HCT116 (cell line): ENCODE measurements around the gene STYXL1. TPM values are rescaled to one million over a fixed set of nuclear protein-coding genes. Genes with fewer than 3 reads are reported as not detected.

ENCODE experiments used
- ATAC-seq: fragments of 200-7000 bp; cut with Tn5 transposase; 2 replicates; pipeline ENCODE4 v1.9.1; 2020; ENCODE audit warnings: mild to moderate bottlenecking, moderate library complexity
- BruUV-seq: library from RNA; stranded (reverse); fragments of 400-500 nt; replicated peaks from 2 replicates; lab custom pipeline; 2021; lab: Mats Ljungman, UMichigan
- CTCF ChIA-PET: fragments of 300-600 bp; sonication (Branson Sonifier 250); formaldehyde crosslinking; loops from one replicate; lab custom pipeline; 2021; ENCODE audit warnings: antibody characterized with exemption; lab: Charles Lee
- POLR2A ChIA-PET: fragments of 300-600, 350-600 bp; sonication (Branson Sonifier 250); formaldehyde crosslinking; loops from one replicate; lab custom pipeline; 2021; ENCODE audit warnings: antibody characterized with exemption; lab: Charles Lee
- RAD21 ChIA-PET, 2 experiments: fragments of 300-600 bp; sonication (Branson Sonifier 250); formaldehyde crosslinking; loops; one replicate each; lab custom pipeline; 2023; ENCODE audit warnings: low total read pairs in 2 of 2; ENCODE audit not compliant: uncharacterized antibody in 2 of 2, unreplicated experiment in 2 of 2, low non-redundant PET in 1 of 2; lab: Charles Lee
- DNase-seq: peaks from one replicate; pipeline ENCODE4 v3.0.0-alpha.2; 2010; ENCODE audit warnings: low read depth, low spot score
- H2AFZ ChIP-seq: fragments of 200-600 bp; shearing (Covaris generic), sonication (generic); 2 replicates; pipeline ENCODE4 v1.6.1; 2017; ENCODE audit warnings: low read depth, mixed run types, mixed read lengths, antibody characterized with exemption, low read length; ENCODE audit not compliant: poor library complexity, severe bottlenecking
- H3K27ac ChIP-seq: 2 replicates; pipeline ENCODE4 v1.5.1; 2012; ENCODE audit warnings: low read depth, low read length
- H3K27me3 ChIP-seq: fragments of 200-600 bp; sonication (generic); 2 replicates; pipeline ENCODE4 v1.6.1; 2016; ENCODE audit warnings: mixed run types, low read length, mixed read lengths; ENCODE audit not compliant: insufficient read depth
- H3K36me3 ChIP-seq, 2 experiments: fragments of 200-500 bp in 1 of 2; fragments of 200-600 bp in 1 of 2; sonication (Bioruptor generic) in 1 of 2; sonication (generic) in 1 of 2; 2 replicates each; pipeline versions ENCODE4 v1.5.1 to v1.6.1; 2014 to 2016; ENCODE audit warnings: low read length in 2 of 2, inconsistent platforms in 1 of 2, mixed read lengths in 1 of 2, mixed run types in 1 of 2; ENCODE audit not compliant: insufficient read depth in 2 of 2, control insufficient read depth in 1 of 2
- H3K4me1 ChIP-seq, 2 experiments: fragments of 200-600 bp in 1 of 2; sonication (generic) in 1 of 2; 2 replicates each; pipeline versions ENCODE4 v1.5.1 to v1.6.1; 2012 to 2017; ENCODE audit warnings: low read length in 2 of 2, inconsistent platforms in 1 of 2, mild to moderate bottlenecking in 1 of 2, mixed read lengths in 1 of 2, mixed run types in 1 of 2, moderate library complexity in 1 of 2; ENCODE audit not compliant: insufficient read depth in 2 of 2, control insufficient read depth in 1 of 2
- H3K4me2 ChIP-seq: fragments of 200-600 bp; sonication (generic); 2 replicates; pipeline ENCODE4 v1.6.1; 2017; ENCODE audit warnings: mixed run types, low read length, mixed read lengths
- H3K4me3 ChIP-seq, 2 experiments: fragments of 200-600 bp in 1 of 2; sonication (generic) in 1 of 2; replicated peaks in 1 of 2; 2 replicates each; pipeline ENCODE4 v1.5.1; 2011 to 2016; ENCODE audit warnings: low read length in 2 of 2, control low read depth in 1 of 2, low read depth in 1 of 2, mild to moderate bottlenecking in 1 of 2, mixed read lengths in 1 of 2, mixed run types in 1 of 2
- H3K79me2 ChIP-seq: fragments of 200-600 bp; sonication (generic); 2 replicates; pipeline ENCODE4 v1.6.1; 2017; ENCODE audit warnings: mild to moderate bottlenecking, mixed run types, low read length, moderate library complexity, mixed read lengths; ENCODE audit not compliant: insufficient read depth
- H3K9ac ChIP-seq: fragments of 200-600 bp; sonication (generic); 2 replicates; pipeline ENCODE4 v1.6.1; 2016; ENCODE audit warnings: low read length, mixed read lengths
- H3K9me2 ChIP-seq: fragments of 200-600 bp; sonication (generic), shearing (Covaris generic); 2 replicates; pipeline ENCODE4 v1.6.1; 2017; ENCODE audit warnings: mixed run types, mild to moderate bottlenecking, moderate library complexity; ENCODE audit not compliant: insufficient read depth
- H3K9me3 ChIP-seq, 2 experiments: fragments of 200-500 bp in 1 of 2; fragments of 200-600 bp in 1 of 2; sonication (Bioruptor generic) in 1 of 2; sonication (generic) in 1 of 2; 2 replicates each; pipeline ENCODE4 v1.6.1; 2014 to 2017; ENCODE audit warnings: low read length in 2 of 2, mixed read lengths in 2 of 2, inconsistent platforms in 1 of 2, low read depth in 1 of 2, mild to moderate bottlenecking in 1 of 2, mixed run types in 1 of 2, moderate library complexity in 1 of 2; ENCODE audit not compliant: control insufficient read depth in 1 of 2, insufficient read depth in 1 of 2
- H4K20me1 ChIP-seq: fragments of 200-600 bp; sonication (generic), shearing (Covaris generic); 2 replicates; pipeline ENCODE4 v1.6.1; 2017; ENCODE audit warnings: mixed run types, mild to moderate bottlenecking, moderate library complexity; ENCODE audit not compliant: insufficient read depth
- ATF3 ChIP-seq: IDR thresholded peaks from 2 replicates; pipeline ENCODE4 v1.6.1; 2012
- CBX3 ChIP-seq: IDR thresholded peaks from 2 replicates; pipeline ENCODE4 v1.6.1; 2012; ENCODE audit warnings: low read depth
- ELF1 ChIP-seq: IDR thresholded peaks from 2 replicates; pipeline ENCODE4 v1.6.1; 2012; ENCODE audit warnings: low read depth, borderline replicate concordance
- EZH2phosphoT487 ChIP-seq: fragments of 200-600 bp; IDR thresholded peaks from 2 replicates; pipeline ENCODE4 v1.6.1; 2018; ENCODE audit warnings: antibody characterized with exemption, borderline replicate concordance
- FOSL1 ChIP-seq: IDR thresholded peaks from 2 replicates; pipeline ENCODE4 v1.6.1; 2012; ENCODE audit warnings: low read depth
- POLR2A ChIP-seq: IDR thresholded peaks from 2 replicates; pipeline ENCODE4 v1.7.0; 2011; ENCODE audit warnings: borderline replicate concordance; ENCODE audit not compliant: insufficient read depth, insufficient read length; ENCODE audit errors: extremely low read depth
- POLR2AphosphoS5 ChIP-seq: IDR thresholded peaks from 2 replicates; pipeline ENCODE4 v1.6.1; 2011; ENCODE audit warnings: mild to moderate bottlenecking, low read depth, low read length, moderate library complexity
- RAD21 ChIP-seq: IDR thresholded peaks from 2 replicates; pipeline ENCODE4 v1.6.1; 2012; ENCODE audit warnings: low read depth, mild to moderate bottlenecking
- SIN3A ChIP-seq: IDR thresholded peaks from 2 replicates; pipeline ENCODE4 v1.6.1; 2012; ENCODE audit warnings: low read depth
- SP1 ChIP-seq: IDR thresholded peaks from 2 replicates; pipeline ENCODE4 v1.6.1; 2012; ENCODE audit warnings: low read depth
- SRF ChIP-seq: IDR thresholded peaks from 2 replicates; pipeline ENCODE4 v1.6.1; 2012; ENCODE audit warnings: low read depth
- TCF7L2 ChIP-seq: IDR thresholded peaks from 2 replicates; pipeline ENCODE4 v1.7.0; 2011; ENCODE audit warnings: borderline replicate concordance, inconsistent platforms; ENCODE audit not compliant: insufficient read depth, insufficient read length; ENCODE audit errors: extremely low read depth
- ZBTB33 ChIP-seq: IDR thresholded peaks from 2 replicates; pipeline ENCODE4 v1.6.1; 2011; ENCODE audit warnings: mild to moderate bottlenecking, low read length, moderate library complexity; ENCODE audit not compliant: insufficient replicate concordance; ENCODE audit errors: extremely low read depth
- ZNF274 ChIP-seq: fragments of 200-500 bp; sonication (Bioruptor generic); IDR thresholded peaks from 2 replicates; pipeline ENCODE4 v1.6.1; 2014; ENCODE audit warnings: mild to moderate bottlenecking, low read depth, low read length, inconsistent platforms
- intact Hi-C: fragments of 100-400 bp; cut with micrococcal nuclease; formaldehyde crosslinking; loops from 2 replicates; pipeline ENCODE4 v1.10.0; 2022
- total RNA-seq: library from RNA; stranded (reverse); gene quantifications from one replicate; pipeline ENCODE4 v1.2.1, GENCODE V29; 2021; ENCODE audit not compliant: unreplicated experiment

The STYXL1 gene
- total RNA-seq, 1 experiment from 2014 or later: 32.5 TPM

GRCh38 chr7:75969182-75969581 lies 78.6 kb downstream of the STYXL1 start:
- no peaks in the 10 kb centered on the region for H3K9me3 ChIP-seq
- H4K20me1 ChIP-seq: no peaks in the 10 kb centered on the region
- no TSS peak for BruUV-seq
- intact Hi-C loops: no loop called here
- POLR2A ChIA-PET: no interaction called here
- CTCF ChIA-PET: no interaction called here
- H3K4me3 ChIP-seq: no peak overlapping the region
- no peak overlapping the region for H3K27ac ChIP-seq
- H3K4me1 ChIP-seq: no peaks in the 10 kb centered on the region
- no peak overlapping the region for H3K9ac ChIP-seq
- no peaks in the 10 kb centered on the region for H3K9me2 ChIP-seq
- H3K27me3 ChIP-seq: no peaks in the 10 kb centered on the region
- H3K4me2 ChIP-seq: no peak overlapping the region
- H3K79me2 ChIP-seq: no peaks in the 10 kb centered on the region
- ATAC-seq: no peak
- TF ChIP-seq TCF7L2 (no peak), EZH2phosphoT487 (no peak), SIN3A (no peak), POLR2A (no peak), SP1 (no peak), CBX3 (no peak), RAD21 (no peak), ATF3 (no peak), SRF (no peak), POLR2AphosphoS5 (no peak)
- RAD21 ChIA-PET: no interaction called here
- no peak overlapping the region for H2AFZ ChIP-seq
- peaks cover 4 to 6% of the 10 kb centered on the region in 2 experiments; a peak in 2 of 4 replicates for H3K36me3 ChIP-seq
- no peak for DNase-seq

- no peaks in the 10 kb centered on the region for H4K20me1 ChIP-seq
- no peaks in the 10 kb centered on the region for H3K27me3 ChIP-seq
- no peak overlapping the region for H2AFZ ChIP-seq
- H3K79me2 ChIP-seq: no peaks in the 10 kb centered on the region
- no peak overlapping the region for H3K27ac ChIP-seq
- no peaks in the 10 kb centered on the region for H3K4me1 ChIP-seq
- H3K9ac ChIP-seq: no peak overlapping the region
- RAD21 ChIA-PET: no interaction called here
- H3K9me2 ChIP-seq: no peaks in the 10 kb centered on the region
- TF ChIP-seq ZBTB33 (no peak), ZNF274 (no peak), CBX3 (no peak), ELF1 (no peak), FOSL1 (no peak)
- TF ChIP-seq, all 23 proteins: peak for 0
- no peaks in the 10 kb centered on the region for H3K9me3 ChIP-seq
- intact Hi-C loops: no loop called here
- H3K4me3 ChIP-seq: no peak overlapping the region
- H3K4me2 ChIP-seq: no peak overlapping the region
- ChIA-PET CTCF (no interaction called here), POLR2A (no interaction called here)
- H3K36me3 ChIP-seq: peaks cover 0 to 6% of the 10 kb centered on the region in 2 experiments; a peak in 2 of 4 replicates
- no peak for ATAC-seq
- no peak for DNase-seq
- no TSS peak for BruUV-seq
Measured at GRCh38 chr7:75968561-75969001, 79.2 kb downstream of the STYXL1 start.
